NCI-H1092 (cell line): ENCODE measurements around the gene SLC36A3.
"Not testable (repeated sequence)": the region's sequence is repeated elsewhere in the genome, so short reads cannot be mapped to it uniquely, and the experiment has no call there.

Source experiments
- DNase-seq: peaks from one replicate; lab custom pipeline; 2025; lab: John Stamatoyannopoulos, UW

Gene SLC36A3

GRCh38 chr5:151237685-151238084 lies 65.9 kb downstream of the SLC36A3 start:
- no peak for DNase-seq

- no peak for DNase-seq
Observed at GRCh38 chr5:151236888-151237287, 66.7 kb downstream of the SLC36A3 start.

- DNase-seq, result not testable (repeated sequence)
Observed at GRCh38 chr5:151235239-151235571, 68.4 kb downstream of the SLC36A3 start.

GRCh38 chr5:151234476-151235238 lies 68.9 kb downstream of the SLC36A3 start:
- DNase-seq, result no peak

GRCh38 chr5:151233616-151234085 lies 69.9 kb downstream of the SLC36A3 start:
- no peak for DNase-seq

GRCh38 chr5:151231359-151231758 lies 72.2 kb downstream of the SLC36A3 start:
- DNase-seq, result no peak

- DNase-seq, result no peak
Observed at GRCh38 chr5:151230048-151230680, 73.4 kb downstream of the SLC36A3 start.

GRCh38 chr5:151228986-151229385 lies 74.6 kb downstream of the SLC36A3 start:
- no peak for DNase-seq

GRCh38 chr5:151227918-151228447 lies 75.6 kb downstream of the SLC36A3 start:
- DNase-seq, result no peak
